Adrenal gland (tissue), 12 donors: ENCODE measurements around the gene KSR2. TPM values are rescaled to one million over a fixed set of nuclear protein-coding genes. Genes with fewer than 3 reads are reported as not detected.

ENCODE experiments used
- DNase-seq, 7 donors: peaks; one replicate each; pipeline ENCODE4 v3.0.0-alpha.2; 2019 to 2020
- H3K27ac ChIP-seq, 5 donors: fragments of 200-600 bp; sonication (generic) in 4 of 5; 1 replicate in 3 of 5; 2 replicates in 2 of 5; pipeline versions ENCODE4 v1.5.1 to v1.8.0; 2016 to 2020; ENCODE audit warnings: mild to moderate bottlenecking in 1 of 5
- H3K27me3 ChIP-seq: fragments of 200-600 bp; 2 replicates; pipeline ENCODE4 v1.8.0; 2021
- H3K36me3 ChIP-seq, 2 donors: fragments of 200-600 bp; replicated peaks in 1 of 2; 1 replicate in 1 of 2; 2 replicates in 1 of 2; pipeline versions ENCODE4 v1.5.1 to v1.8.0; 2018 to 2022
- H3K4me1 ChIP-seq, 2 donors: fragments of 200-600 bp; replicated peaks in 1 of 2; 1 replicate in 1 of 2; 2 replicates in 1 of 2; pipeline versions ENCODE4 v1.5.1 to v1.8.0; 2018 to 2021
- H3K4me3 ChIP-seq, 4 donors: fragments of 200-600 bp; sonication (generic) in 3 of 4; one replicate each; pipeline ENCODE4 v1.5.1; 2016 to 2018
- H3K9me3 ChIP-seq, 3 donors: fragments of 200-600 bp; sonication (generic) in 1 of 3; replicated peaks in 1 of 3; 1 replicate in 2 of 3; 2 replicates in 1 of 3; pipeline versions ENCODE4 v1.5.1 to v1.8.0; 2016 to 2021
- POLR2A ChIP-seq, 2 donors: fragments of 450-650 bp; IDR thresholded peaks; one replicate each; pipeline ENCODE4 v1.6.1; 2017; ENCODE audit warnings: antibody characterized with exemption in 2 of 2, mild to moderate bottlenecking in 2 of 2, moderate library complexity in 1 of 2
- WGBS, 4 donors: extraction: QIAGEN DNeasy Blood & Tissue Kit in 2 of 4; methylation state at CpG; one replicate each; pipeline versions ENCODE4 v1.1.5 to v1.1.7; 2013 to 2017; 5-methylcytosine and 5-hydroxymethylcytosine counted together
- intact Hi-C, 2 donors: fragments of 100-400 bp; cut with DNase I; formaldehyde crosslinking; loops; one replicate each; pipeline versions ENCODE4 v1.14.1 to v1.15.0; 2022 to 2023
- polyA plus RNA-seq, 3 donors: library from polyadenylated mRNA; stranded (reverse); fragments of 200-250 nt in 2 of 3; fragments of 350-450 nt in 1 of 3; fragmentation: Illumina TruSeq in 1 of 3; extraction: RNeasy Lipid Tissue Mini Kit (QIAGEN cat#74804) in 1 of 3; gene quantifications; one replicate each; pipeline ENCODE4 v1.2.3, GENCODE V29; 2013 to 2014
- total RNA-seq, 9 donors: library from RNA; depleted of rRNA in 4 of 9; stranded (reverse); fragments of >200 nt in 4 of 9; fragments of 120-200 nt in 1 of 9; fragmentation: NEBNext Ultra II Directional in 1 of 9; extraction: Animal tissue kit (Norgen Biotek cat#: 25700) in 1 of 9; gene quantifications; one replicate each; pipeline versions ENCODE4 v1.1.0 to v1.2.4, GENCODE V29; 2013 to 2023
- TF ChIP-seq, protein P1 (sequence below), 6 experiments: fragments of 450-650 bp in 4 of 6; fragments of 200-600 bp in 2 of 6; sonication (generic) in 1 of 6; IDR thresholded peaks; 1 replicate in 5 of 6; 2 replicates in 1 of 6; pipeline versions ENCODE4 v1.5.1 to v1.8.0; 2016 to 2021; ENCODE audit warnings: antibody characterized with exemption in 6 of 6, mild to moderate bottlenecking in 2 of 6, moderate library complexity in 1 of 6
- donor health status: healthy with polysubstance abuse.
- donor health status: Bipolar disorder and iron deficiency.
- donor health status: DM: yes; HTN: yes; CAD: no.
- donor health status: DM: no; HTN: no; CAD: no.
- donor health status: DM: no; HTN: no; CAD: no.
- donor health status: DM: yes; HTN: yes; CAD: no.

The KSR2 gene
- total and polyA plus RNA-seq, 12 donors: 0.03 to 2.7 (median 0.84) TPM; not detected in 3

DNA sequence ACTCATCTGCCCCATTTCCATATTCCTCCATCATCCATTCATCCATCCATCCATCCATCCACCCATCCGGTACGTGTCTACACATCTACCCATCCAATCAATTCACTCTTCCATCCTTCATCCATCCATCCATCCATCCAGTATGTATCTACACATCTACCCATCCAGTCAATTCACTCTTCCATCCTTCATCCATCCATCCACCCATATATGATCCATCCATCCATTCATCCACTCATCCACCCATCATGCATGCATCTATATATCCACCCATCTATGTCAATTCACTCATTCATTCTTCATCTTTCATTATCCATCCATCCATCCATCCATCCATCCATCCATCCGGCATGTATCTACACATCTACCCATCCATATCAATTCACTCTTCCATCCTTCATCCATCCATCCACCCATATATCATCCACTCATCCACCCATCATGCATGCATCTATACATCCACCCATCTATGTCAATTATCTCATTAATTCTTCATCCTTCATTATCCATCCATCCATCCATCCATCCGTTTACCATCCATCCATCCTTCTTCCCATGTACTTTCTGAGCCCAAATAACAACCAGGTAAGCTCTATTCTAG is 498.8 kb downstream of the KSR2 start:
- DNase-seq: no peak
- TF ChIP-seq, protein P1, sequence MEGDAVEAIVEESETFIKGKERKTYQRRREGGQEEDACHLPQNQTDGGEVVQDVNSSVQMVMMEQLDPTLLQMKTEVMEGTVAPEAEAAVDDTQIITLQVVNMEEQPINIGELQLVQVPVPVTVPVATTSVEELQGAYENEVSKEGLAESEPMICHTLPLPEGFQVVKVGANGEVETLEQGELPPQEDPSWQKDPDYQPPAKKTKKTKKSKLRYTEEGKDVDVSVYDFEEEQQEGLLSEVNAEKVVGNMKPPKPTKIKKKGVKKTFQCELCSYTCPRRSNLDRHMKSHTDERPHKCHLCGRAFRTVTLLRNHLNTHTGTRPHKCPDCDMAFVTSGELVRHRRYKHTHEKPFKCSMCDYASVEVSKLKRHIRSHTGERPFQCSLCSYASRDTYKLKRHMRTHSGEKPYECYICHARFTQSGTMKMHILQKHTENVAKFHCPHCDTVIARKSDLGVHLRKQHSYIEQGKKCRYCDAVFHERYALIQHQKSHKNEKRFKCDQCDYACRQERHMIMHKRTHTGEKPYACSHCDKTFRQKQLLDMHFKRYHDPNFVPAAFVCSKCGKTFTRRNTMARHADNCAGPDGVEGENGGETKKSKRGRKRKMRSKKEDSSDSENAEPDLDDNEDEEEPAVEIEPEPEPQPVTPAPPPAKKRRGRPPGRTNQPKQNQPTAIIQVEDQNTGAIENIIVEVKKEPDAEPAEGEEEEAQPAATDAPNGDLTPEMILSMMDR (IDR thresholded peaks at IDR 0.05): no peak
- TF ChIP-seq POLR2A (IDR thresholded peaks at IDR 0.05): no peak
- Histone ChIP-seq H3K27ac (no peak overlapping the region), H3K9me3 (no peaks in the 10 kb centered on the region), H3K36me3 (no peaks in the 10 kb centered on the region), H3K27me3 (no peaks in the 10 kb centered on the region), H3K4me1 (no peaks in the 10 kb centered on the region), H3K4me3 (no peak overlapping the region)
- intact Hi-C loops: no loop called here
- WGBS, 4 donors: 64 to 87% (median 74%) methylated on average over 4 of the region's 4 CpGs

DNA sequence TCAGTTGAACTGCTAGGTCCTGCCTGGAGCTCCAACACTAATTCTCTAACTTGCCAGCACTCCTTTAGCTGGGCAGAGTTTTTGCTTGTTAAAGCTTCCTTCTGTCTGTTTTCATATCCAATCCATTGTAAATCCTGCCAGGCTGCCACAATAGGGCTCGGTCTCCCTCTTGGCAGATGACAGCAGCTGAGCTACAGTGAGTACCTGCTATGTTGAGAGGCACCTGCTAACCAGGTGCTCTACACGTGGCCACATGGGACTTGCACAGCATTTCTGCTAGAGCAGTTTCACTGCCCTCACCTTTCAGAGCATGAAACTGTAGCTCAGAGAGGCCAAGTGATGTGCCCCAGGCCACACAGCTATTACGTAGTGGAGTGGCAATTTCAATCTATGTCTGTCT is 500.8 kb downstream of the KSR2 start:
- DNase-seq: no peak
- intact Hi-C loops: no loop called here
- H3K4me1 ChIP-seq: no peaks in the 10 kb centered on the region
- TF ChIP-seq, protein P1 (IDR thresholded peaks at IDR 0.05): no peak
- no peak for TF ChIP-seq POLR2A (IDR thresholded peaks at IDR 0.05)
- no peaks in the 10 kb centered on the region for H3K36me3 ChIP-seq
- H3K4me3 ChIP-seq: no peak overlapping the region
- H3K27ac ChIP-seq: no peak overlapping the region
- no peaks in the 10 kb centered on the region for H3K9me3 ChIP-seq
- 49 to 68% (median 59%) methylated on average over 2 to 3 of the region's 3 CpGs for WGBS, 4 donors
- H3K27me3 ChIP-seq: no peaks in the 10 kb centered on the region

DNA sequence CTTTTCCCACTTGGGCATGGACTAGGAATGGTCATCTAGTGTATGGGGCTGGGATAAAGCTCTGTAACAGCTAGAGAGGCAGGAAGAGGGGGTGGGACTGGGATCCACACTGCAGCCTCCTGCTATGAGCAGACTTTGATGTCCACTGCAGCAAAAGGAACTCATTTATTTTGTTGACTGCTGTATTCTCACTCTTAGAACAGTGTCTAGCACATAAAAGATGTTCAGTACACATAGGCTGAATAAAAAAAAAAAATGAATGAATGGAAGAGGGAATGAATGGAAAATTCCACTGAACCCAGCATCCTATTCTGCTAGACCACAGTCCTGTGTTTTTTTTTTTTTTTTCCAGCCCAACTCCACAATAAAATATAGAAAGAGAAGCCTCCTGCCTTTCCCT is 501.2 kb downstream of the KSR2 start:
- intact Hi-C loops: no loop called here
- no peak for TF ChIP-seq POLR2A (IDR thresholded peaks at IDR 0.05)
- TF ChIP-seq, protein P1 (IDR thresholded peaks at IDR 0.05): no peak
- H3K4me1 ChIP-seq: no peaks in the 10 kb centered on the region
- no peaks in the 10 kb centered on the region for H3K27me3 ChIP-seq
- no peak overlapping the region for H3K27ac ChIP-seq
- H3K4me3 ChIP-seq: no peak overlapping the region
- no peaks in the 10 kb centered on the region for H3K36me3 ChIP-seq
- no peaks in the 10 kb centered on the region for H3K9me3 ChIP-seq
- DNase-seq: no peak

DNA sequence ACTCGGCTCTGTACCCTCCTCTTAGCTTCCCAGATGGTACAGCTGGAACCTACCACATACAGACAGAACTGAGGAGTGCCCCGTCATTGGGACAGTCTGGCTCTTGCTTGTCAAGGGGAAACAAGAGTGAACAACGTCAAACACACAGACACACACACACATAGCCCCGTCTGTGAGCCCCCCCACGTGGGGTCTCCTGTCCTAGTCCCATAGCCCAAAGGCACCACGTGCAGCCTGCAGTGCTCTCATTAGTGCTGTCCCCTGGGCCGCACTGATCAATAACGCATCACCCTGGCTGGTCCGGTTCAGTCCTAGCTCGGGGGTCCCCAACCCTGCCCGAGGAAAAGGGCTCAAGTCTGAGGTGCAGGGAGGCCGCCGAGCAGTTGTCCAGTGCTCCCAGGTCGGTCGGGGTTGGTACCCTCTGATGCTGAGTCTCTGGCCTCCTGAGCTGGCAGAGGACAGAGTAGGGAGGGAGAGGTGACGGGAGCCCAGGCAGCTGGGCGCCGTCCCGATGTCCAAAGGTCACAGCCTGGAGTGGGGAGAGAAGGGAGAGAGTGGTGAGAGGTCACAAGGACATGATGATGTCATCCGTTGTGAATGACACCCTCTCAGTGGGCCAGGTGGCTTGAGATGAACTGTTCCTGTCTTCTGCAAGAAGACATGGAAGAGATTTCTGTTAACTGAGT is 502.0 kb downstream of the KSR2 start:
- intact Hi-C loops: no loop called here
- TF ChIP-seq, protein P1 (IDR thresholded peaks at IDR 0.05): no peak
- no peak for TF ChIP-seq POLR2A (IDR thresholded peaks at IDR 0.05)

More for the DNA sequence above, 502.0 kb downstream of the KSR2 start:
- H3K36me3 ChIP-seq: no peaks in the 10 kb centered on the region
- WGBS, 4 donors: 45 to 65% (median 55%) methylated on average over 13 to 20 of the region's 20 CpGs
- no peak overlapping the region for H3K27ac ChIP-seq
- no peaks in the 10 kb centered on the region for H3K27me3 ChIP-seq
- no peak overlapping the region for H3K4me3 ChIP-seq
- no peaks in the 10 kb centered on the region for H3K4me1 ChIP-seq
- no peak for DNase-seq
- H3K9me3 ChIP-seq: no peaks in the 10 kb centered on the region
